IPS-20b (cell line): ENCODE data around the gene IQCE.

Source experiments
- H3K27ac ChIP-seq: one replicate; pipeline ENCODE4 v1.5.1; 2013; ENCODE audit warnings: low read length
- H3K27me3 ChIP-seq: 2 replicates; pipeline ENCODE4 v1.6.1; 2013; ENCODE audit warnings: mild to moderate bottlenecking, low read length, inconsistent platforms; ENCODE audit not compliant: insufficient read depth
- H3K36me3 ChIP-seq: 2 replicates; pipeline ENCODE4 v1.6.1; 2013; ENCODE audit warnings: low read depth, mild to moderate bottlenecking, inconsistent platforms, low read length, moderate library complexity; ENCODE audit not compliant: insufficient read depth
- H3K4me1 ChIP-seq: 2 replicates; pipeline ENCODE4 v1.6.1; 2013; ENCODE audit warnings: mild to moderate bottlenecking, control low read depth, inconsistent platforms, low read length, moderate library complexity; ENCODE audit not compliant: insufficient read depth
- H3K4me3 ChIP-seq: 2 replicates; pipeline ENCODE4 v1.5.1; 2013; ENCODE audit warnings: mild to moderate bottlenecking, low read length, inconsistent platforms
- H3K9ac ChIP-seq: 2 replicates; pipeline ENCODE4 v1.6.1; 2013; ENCODE audit warnings: low read depth, mild to moderate bottlenecking, inconsistent platforms, low read length, moderate library complexity
- H3K9me3 ChIP-seq: 2 replicates; pipeline ENCODE4 v1.6.1; 2013; ENCODE audit warnings: mild to moderate bottlenecking, low read depth, low read length, inconsistent platforms; ENCODE audit not compliant: insufficient read depth

The IQCE gene

GRCh38 chr7:2611922-2612321 is 53.1 kb downstream of the IQCE start:
- H3K9me3 ChIP-seq = no peaks in the 10 kb centered on the region
- no peaks in the 10 kb centered on the region for H3K36me3 ChIP-seq
- no peaks in the 10 kb centered on the region for H3K27me3 ChIP-seq
- no peak overlapping the region for H3K27ac ChIP-seq
- H3K9ac ChIP-seq = no peak overlapping the region
- H3K4me3 ChIP-seq = no peak overlapping the region
- H3K4me1 ChIP-seq = peaks cover 3% of the 10 kb centered on the region; the same call in 1 of the 2 replicates

GRCh38 chr7:2612445-2613097 is 53.8 kb downstream of the IQCE start:
- H3K36me3 ChIP-seq = no peaks in the 10 kb centered on the region
- H3K4me3 ChIP-seq = no peak overlapping the region
- no peaks in the 10 kb centered on the region for H3K9me3 ChIP-seq
- H3K27me3 ChIP-seq = no peaks in the 10 kb centered on the region
- H3K9ac ChIP-seq = no peak overlapping the region
- peaks cover 5% of the 10 kb centered on the region; the same call in 1 of the 2 replicates for H3K4me1 ChIP-seq
- H3K27ac ChIP-seq = no peak overlapping the region

DNA sequence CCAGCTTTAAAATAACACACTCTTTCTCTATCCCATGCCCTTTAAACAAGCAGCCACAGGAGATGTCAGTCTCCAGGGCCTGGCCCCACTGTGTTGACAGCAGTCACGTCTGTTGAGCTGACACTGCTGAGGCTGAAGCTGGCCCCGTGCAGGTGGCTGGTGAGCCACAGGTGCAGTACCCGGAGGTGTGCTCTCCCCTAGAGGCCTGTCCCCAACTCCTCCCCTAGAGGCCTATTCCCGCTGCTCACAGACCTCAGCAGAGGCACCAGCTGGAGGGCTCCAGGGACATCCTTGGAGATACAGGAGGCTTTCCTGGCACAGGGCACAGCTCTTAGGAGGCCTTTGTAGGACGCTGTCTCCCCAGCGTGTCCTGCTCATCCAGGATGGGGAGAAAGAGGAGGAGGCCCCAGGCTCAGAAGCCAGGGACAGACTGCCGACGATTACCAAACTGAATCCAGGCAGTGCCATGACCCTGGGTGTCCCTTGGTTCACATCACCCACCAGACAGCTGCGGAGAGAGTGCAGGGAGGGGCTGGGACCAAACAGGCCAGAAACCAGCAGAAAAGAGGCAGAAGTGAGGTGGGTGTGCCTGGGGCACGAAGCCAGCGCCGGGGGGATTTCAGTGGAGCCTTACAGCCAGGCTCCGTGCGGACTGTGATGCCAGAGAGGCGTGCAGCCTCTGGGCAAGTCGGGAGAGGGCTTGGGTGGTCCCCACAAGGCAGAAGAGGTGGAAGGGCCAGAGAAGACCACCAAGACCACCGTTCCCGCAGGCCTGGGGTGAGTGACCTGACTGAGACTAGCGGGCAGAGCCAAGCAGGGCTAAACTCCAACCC is 54.5 kb downstream of the IQCE start:
- no peaks in the 10 kb centered on the region for H3K36me3 ChIP-seq
- H3K27ac ChIP-seq = no peak overlapping the region
- H3K27me3 ChIP-seq = no peaks in the 10 kb centered on the region
- H3K9me3 ChIP-seq = no peaks in the 10 kb centered on the region
- peaks cover 5% of the 10 kb centered on the region; the same call in 1 of the 2 replicates for H3K4me1 ChIP-seq
- H3K9ac ChIP-seq = no peak overlapping the region
- no peak overlapping the region for H3K4me3 ChIP-seq

DNA sequence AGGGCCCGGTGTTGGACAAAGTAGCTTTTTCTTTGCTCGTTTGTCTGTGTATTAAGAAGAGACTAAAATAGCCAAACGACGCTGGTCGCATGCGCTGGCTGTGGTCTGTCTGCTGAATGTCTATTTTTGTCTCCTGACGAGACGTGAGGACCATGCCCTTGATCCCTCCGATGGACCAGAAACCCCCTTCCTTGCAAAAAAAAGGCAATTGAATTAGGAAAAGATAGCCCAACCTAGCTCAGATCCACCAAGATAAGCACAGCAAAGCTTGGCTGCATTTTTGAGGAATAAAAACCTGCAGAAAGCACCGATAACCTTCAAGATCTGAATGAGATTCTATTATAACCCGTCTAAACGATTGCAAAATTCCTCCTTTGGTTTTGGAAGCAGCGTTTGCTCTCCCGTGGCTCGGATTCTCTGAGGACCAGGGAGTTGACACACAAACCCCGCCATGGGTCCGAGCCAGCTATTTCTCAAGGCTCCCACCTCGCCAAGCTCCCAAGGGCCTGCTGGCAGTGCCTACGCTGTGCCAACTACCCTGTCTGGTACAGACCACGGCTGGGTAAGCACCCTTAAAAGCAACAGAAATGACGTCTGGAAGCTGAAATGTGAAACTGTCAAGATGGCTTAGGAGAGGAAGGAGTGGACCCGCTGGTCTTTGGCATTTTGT is 55.3 kb downstream of the IQCE start:
- Histone ChIP-seq H3K4me1 (peaks cover 5% of the 10 kb centered on the region; the same call in 1 of the 2 replicates), H3K9ac (no peak overlapping the region), H3K36me3 (no peaks in the 10 kb centered on the region), H3K27ac (no peak overlapping the region), H3K4me3 (no peak overlapping the region), H3K9me3 (no peaks in the 10 kb centered on the region), H3K27me3 (no peaks in the 10 kb centered on the region)

DNA sequence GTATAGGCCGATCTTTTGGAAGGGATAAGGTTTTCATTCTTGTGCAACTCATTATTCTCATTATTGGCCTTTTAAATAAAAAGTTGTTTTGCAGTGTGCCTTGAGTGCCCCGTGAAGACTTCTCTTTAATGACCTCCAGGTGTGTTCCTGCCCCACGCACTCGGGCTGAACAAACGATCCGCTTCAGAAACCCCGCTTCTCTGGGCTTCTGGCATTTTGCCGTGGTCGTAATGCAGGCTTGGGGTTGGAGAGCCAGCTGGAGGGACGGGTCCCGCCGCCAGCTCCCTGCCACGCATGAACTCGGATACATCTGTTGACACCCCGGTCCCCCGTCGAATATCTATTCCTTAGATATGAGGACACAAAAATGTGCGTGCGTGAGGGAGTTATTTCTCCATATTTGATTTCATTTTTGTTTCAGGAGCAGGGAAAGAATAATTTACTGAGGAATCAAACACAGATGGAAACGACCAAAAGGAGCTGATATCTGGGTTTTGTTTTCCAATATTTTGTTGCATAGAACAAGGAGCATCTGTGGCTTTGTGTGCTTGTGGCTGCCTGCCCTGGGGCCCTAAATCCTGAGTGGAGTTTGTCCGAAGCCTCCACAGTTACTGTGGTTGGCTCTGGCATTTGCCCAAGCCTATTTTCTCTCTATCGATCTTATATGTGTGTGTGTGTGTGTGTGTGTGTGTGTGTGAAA is 56.0 kb downstream of the IQCE start:
- Histone ChIP-seq H3K9ac (no peak overlapping the region), H3K27ac (no peak overlapping the region), H3K4me3 (no peak overlapping the region)

GRCh38 chr7:2616387-2617324 is 57.9 kb downstream of the IQCE start:
- Histone ChIP-seq H3K27ac (no peak overlapping the region), H3K9ac (peak overlapping the region; percentile 8; the same call in 1 of the 2 replicates)

More for the DNA sequence above, 56.0 kb downstream of the IQCE start:
- H3K27me3 ChIP-seq = no peaks in the 10 kb centered on the region
- no peaks in the 10 kb centered on the region for H3K36me3 ChIP-seq
- H3K4me1 ChIP-seq = peaks cover 5% of the 10 kb centered on the region; the same call in 1 of the 2 replicates
- no peaks in the 10 kb centered on the region for H3K9me3 ChIP-seq

DNA sequence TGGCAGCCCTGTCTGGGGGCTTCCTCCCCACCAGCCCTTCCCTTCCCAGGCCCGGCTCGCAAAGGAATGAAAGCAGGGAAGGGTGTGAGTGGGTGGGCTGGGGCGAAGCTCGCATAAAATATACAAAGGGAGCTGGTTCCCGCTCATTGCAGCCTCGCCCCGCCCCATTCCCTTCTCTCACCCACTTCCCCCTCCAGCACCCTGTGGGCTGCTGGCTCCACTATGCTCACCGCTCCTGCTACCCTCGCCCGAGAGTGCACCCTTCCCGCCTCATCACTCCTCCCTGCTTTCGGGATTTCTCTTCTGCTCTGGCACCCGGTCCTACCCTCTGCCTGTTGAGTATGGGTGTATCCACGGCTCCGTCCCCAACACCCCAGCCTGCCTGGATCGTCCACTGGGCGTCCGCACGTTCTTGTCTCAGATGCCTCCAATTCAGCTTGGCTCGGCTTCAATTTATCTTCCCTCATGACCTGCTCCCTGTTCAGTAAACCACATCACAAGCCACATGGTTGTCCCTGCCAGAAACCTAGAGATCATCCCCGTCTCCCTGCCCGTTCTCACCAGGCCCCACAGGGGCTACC is 58.6 kb downstream of the IQCE start:
- Histone ChIP-seq H3K27ac (no peak overlapping the region), H3K9ac (peak overlapping the region; percentile 25; the same call in 1 of the 2 replicates), H3K9me3 (no peaks in the 10 kb centered on the region), H3K4me1 (peaks cover 13% of the 10 kb centered on the region; the same call in 1 of the 2 replicates), H3K4me3 (no peak overlapping the region), H3K36me3 (no peaks in the 10 kb centered on the region), H3K27me3 (no peaks in the 10 kb centered on the region)

More at GRCh38 chr7:2616387-2617324, 57.9 kb downstream of the IQCE start:
- no peaks in the 10 kb centered on the region for H3K36me3 ChIP-seq
- no peaks in the 10 kb centered on the region for H3K27me3 ChIP-seq
- no peak overlapping the region for H3K4me3 ChIP-seq
- peaks cover 8% of the 10 kb centered on the region; the same call in 1 of the 2 replicates for H3K4me1 ChIP-seq
- no peaks in the 10 kb centered on the region for H3K9me3 ChIP-seq

- Histone ChIP-seq H3K9ac (no peak overlapping the region), H3K27me3 (no peaks in the 10 kb centered on the region), H3K27ac (no peak overlapping the region), H3K36me3 (no peaks in the 10 kb centered on the region), H3K4me3 (no peak overlapping the region), H3K9me3 (no peaks in the 10 kb centered on the region), H3K4me1 (peaks cover 16% of the 10 kb centered on the region; the same call in 1 of the 2 replicates)
These were observed 60.3 kb downstream of the IQCE start for GRCh38 chr7:2619116-2619515.

DNA sequence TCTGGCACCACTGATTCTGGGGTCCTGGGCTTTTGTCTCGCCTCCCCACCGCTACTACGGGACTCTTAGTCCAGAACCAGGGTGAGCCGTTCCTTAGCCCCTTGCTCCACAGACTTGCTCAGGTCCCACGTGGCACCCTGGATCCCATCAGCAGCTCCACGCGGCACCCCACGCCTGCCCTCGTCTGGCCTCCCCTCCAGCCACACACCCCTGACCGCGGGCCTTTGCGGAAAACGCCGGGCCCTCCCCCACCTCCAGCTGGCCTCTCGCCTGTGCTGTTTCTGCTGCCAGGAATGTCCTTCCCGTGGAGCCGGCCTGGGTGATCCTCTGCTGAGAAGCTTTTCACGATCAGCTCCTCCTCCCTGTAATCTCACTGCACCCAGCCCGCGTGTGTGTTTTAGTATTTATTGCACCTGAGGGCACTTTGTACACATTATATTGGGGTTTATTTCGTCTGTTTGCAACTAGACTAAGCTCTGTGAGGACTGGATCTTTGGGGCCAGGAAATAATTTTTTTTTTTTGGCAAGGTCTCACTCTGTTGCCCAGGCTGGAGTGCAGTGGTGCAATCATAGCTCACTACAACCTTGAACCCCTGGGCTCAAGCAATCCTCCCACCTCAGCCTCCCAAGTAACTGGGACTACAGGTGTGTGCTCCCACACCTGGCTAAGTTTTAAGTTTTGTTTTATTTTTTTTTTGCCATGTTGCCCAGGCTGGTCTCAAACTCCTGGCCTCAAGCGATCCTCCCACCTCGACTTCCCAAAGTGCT is 62.5 kb downstream of the IQCE start:
- no peak overlapping the region for H3K27ac ChIP-seq
- H3K4me3 ChIP-seq = no peak overlapping the region
- peak overlapping the region; percentile 34; the same call in 1 of the 2 replicates for H3K9ac ChIP-seq
- no peaks in the 10 kb centered on the region for H3K9me3 ChIP-seq
- H3K36me3 ChIP-seq = no peaks in the 10 kb centered on the region
- no peaks in the 10 kb centered on the region for H3K27me3 ChIP-seq
- H3K4me1 ChIP-seq = peaks cover 16% of the 10 kb centered on the region; the same call in 1 of the 2 replicates
